IMR-90 (cell line): Measurements from ENCODE around the gene SERPINA6. TPM values are rescaled to one million over a fixed set of nuclear protein-coding genes. Genes with fewer than 3 reads are reported as not detected.

Source experiments
- ATAC-seq: fragments of 200-7000 bp; cut with Tn5 transposase; 2 replicates; pipeline ENCODE4 v1.9.1; 2020; ENCODE audit warnings: low read depth, mild to moderate bottlenecking, moderate library complexity
- BruUV-seq: library from RNA; stranded (reverse); fragments of 400-500 nt; replicated peaks from 2 replicates; lab custom pipeline; 2021; lab: Mats Ljungman, UMichigan
- CTCF ChIA-PET: fragments of 300-600 bp; formaldehyde crosslinking; extraction: SDS; loops from one replicate; lab custom pipeline; 2021; ENCODE audit warnings: antibody characterized with exemption; lab: Yijun Ruan, JAX
- POLR2A ChIA-PET: fragments of 300-600 bp; sonication (Branson Sonifier 250); formaldehyde crosslinking; loops from one replicate; lab custom pipeline; 2022; ENCODE audit warnings: antibody characterized with exemption; ENCODE audit not compliant: unreplicated experiment; lab: Charles Lee
- DNase-seq: peaks from one replicate; pipeline ENCODE4 v3.0.0; 2013
- H2AFZ ChIP-seq: replicated peaks from 2 replicates; pipeline ENCODE3; 2013; ENCODE audit warnings: low read length, mild to moderate bottlenecking; ENCODE audit not compliant: poor library complexity
- H2AK5ac ChIP-seq: 2 replicates; pipeline ENCODE4 v1.6.1; 2013; ENCODE audit warnings: low read depth, low read length, inconsistent platforms
- H2AK9ac ChIP-seq: replicated peaks from 2 replicates; pipeline ENCODE3; 2013; ENCODE audit warnings: mild to moderate bottlenecking, low read depth, low read length, moderate library complexity; ENCODE audit not compliant: poor library complexity
- H2BK120ac ChIP-seq: 2 replicates; pipeline ENCODE4 v1.6.1; 2013; ENCODE audit warnings: low read depth, low read length, inconsistent platforms
- H2BK15ac ChIP-seq: 3 replicates; pipeline ENCODE4 v1.6.1; 2013; ENCODE audit warnings: low read depth, low read length, inconsistent platforms
- H2BK20ac ChIP-seq: 2 replicates; pipeline ENCODE4 v1.6.1; 2013; ENCODE audit warnings: low read depth, mild to moderate bottlenecking, inconsistent platforms, low read length, moderate library complexity
- H2BK5ac ChIP-seq: 2 replicates; pipeline ENCODE4 v1.6.1; 2013; ENCODE audit warnings: mild to moderate bottlenecking, low read depth, low read length, inconsistent platforms; ENCODE audit not compliant: poor library complexity, severe bottlenecking
- H3K14ac ChIP-seq: replicated peaks from 2 replicates; pipeline ENCODE4 v1.6.1; 2013; ENCODE audit warnings: low read depth, low read length, inconsistent platforms
- H3K18ac ChIP-seq: 2 replicates; pipeline ENCODE4 v1.6.1; 2013; ENCODE audit warnings: low read depth, low read length, control low read depth
- H3K23ac ChIP-seq: 2 replicates; pipeline ENCODE4 v1.6.1; 2013; ENCODE audit warnings: low read depth, low read length, inconsistent platforms
- H3K27ac ChIP-seq: 2 replicates; pipeline ENCODE4 v1.5.1; 2013; ENCODE audit warnings: mild to moderate bottlenecking, control low read depth, low read length; ENCODE audit not compliant: insufficient read depth
- H3K27me3 ChIP-seq: 2 replicates; pipeline ENCODE4 v1.6.1; 2013; ENCODE audit warnings: low read length; ENCODE audit not compliant: control insufficient read depth, insufficient read depth
- H3K36me3 ChIP-seq: 2 replicates; pipeline ENCODE4 v1.6.1; 2013; ENCODE audit warnings: low read length, mixed read lengths; ENCODE audit not compliant: control insufficient read depth, insufficient read depth
- H3K4ac ChIP-seq: 2 replicates; pipeline ENCODE4 v1.6.1; 2013; ENCODE audit warnings: low read depth, low read length, inconsistent platforms
- H3K4me1 ChIP-seq: 2 replicates; pipeline ENCODE4 v1.6.1; 2013; ENCODE audit warnings: low read length, mixed read lengths; ENCODE audit not compliant: control insufficient read depth, insufficient read depth
- H3K4me2 ChIP-seq: 2 replicates; pipeline ENCODE4 v1.6.1; 2013; ENCODE audit warnings: low read depth, mild to moderate bottlenecking, control low read depth, low read length, moderate library complexity
- H3K4me3 ChIP-seq: 2 replicates; pipeline ENCODE4 v1.5.1; 2013; ENCODE audit warnings: low read depth, mild to moderate bottlenecking, control low read depth, low read length, moderate library complexity; ENCODE audit not compliant: insufficient read depth
- H3K56ac ChIP-seq: 2 replicates; pipeline ENCODE4 v1.6.1; 2013; ENCODE audit warnings: low read length, inconsistent platforms; ENCODE audit not compliant: insufficient read depth; ENCODE audit errors: extremely low read depth
- H3K79me1 ChIP-seq, 2 experiments: 2 replicates each; pipeline ENCODE4 v1.6.1; 2013; ENCODE audit warnings: low read length in 2 of 2, inconsistent platforms in 1 of 2, low read depth in 1 of 2
- H3K9ac ChIP-seq: 2 replicates; pipeline ENCODE4 v1.6.1; 2013; ENCODE audit warnings: low read depth, low read length, control low read depth
- H3K9me1 ChIP-seq: 2 replicates; pipeline ENCODE4 v1.6.1; 2013; ENCODE audit warnings: low read length, inconsistent platforms; ENCODE audit not compliant: insufficient read depth
- H3K9me3 ChIP-seq: 2 replicates; pipeline ENCODE4 v1.6.1; 2013; ENCODE audit warnings: low read length; ENCODE audit not compliant: control insufficient read depth, insufficient read depth
- H4K20me1 ChIP-seq: 2 replicates; pipeline ENCODE4 v1.6.1; 2013; ENCODE audit warnings: low read length, inconsistent platforms; ENCODE audit not compliant: insufficient read depth
- H4K5ac ChIP-seq: 2 replicates; pipeline ENCODE4 v1.6.1; 2013; ENCODE audit warnings: mild to moderate bottlenecking, low read depth, low read length, control low read depth
- H4K8ac ChIP-seq, 2 experiments: 2 replicates each; pipeline ENCODE4 v1.6.1; 2013; ENCODE audit warnings: low read depth in 2 of 2, low read length in 2 of 2, control low read depth in 1 of 2, inconsistent platforms in 1 of 2
- H4K91ac ChIP-seq: 2 replicates; pipeline ENCODE4 v1.6.1; 2013; ENCODE audit warnings: low read depth, low read length, inconsistent platforms; ENCODE audit not compliant: insufficient read depth
- CHD1 ChIP-seq: IDR thresholded peaks from 2 replicates; pipeline ENCODE4 v1.6.1; 2012; ENCODE audit warnings: low read depth, low read length, improper control_type of control experiment
- NFE2L2 ChIP-seq: fragments of 150-350 bp; IDR thresholded peaks from 2 replicates; pipeline ENCODE4 v1.6.1; 2016; ENCODE audit warnings: low read depth, mild to moderate bottlenecking, low read length
- POLR2A ChIP-seq: IDR thresholded peaks from 2 replicates; pipeline ENCODE4 v1.6.1; 2012; ENCODE audit warnings: mild to moderate bottlenecking, low read depth, low read length
- RAD21 ChIP-seq: IDR thresholded peaks from 2 replicates; pipeline ENCODE4 v1.6.1; 2012; ENCODE audit warnings: low read length, improper control_type of control experiment
- RCOR1 ChIP-seq: IDR thresholded peaks from 2 replicates; pipeline ENCODE4 v1.6.1; 2012; ENCODE audit warnings: mild to moderate bottlenecking, low read length, improper control_type of control experiment; ENCODE audit not compliant: insufficient replicate concordance
- WGBS, 2 experiments: methylation state at CpG; one replicate each; pipeline versions ENCODE4 v1.1.5 to v1.1.7; 2013; ENCODE audit warnings: missing lambda C conversion rate in 2 of 2; ENCODE audit not compliant: insufficient read length in 1 of 2; ENCODE audit errors: extremely low coverage in 2 of 2; 5-methylcytosine and 5-hydroxymethylcytosine counted together
- dilution Hi-C: fragments of 300-500 bp; cut with HindIII; formaldehyde crosslinking; loops from one replicate; pipeline ENCODE4 v1.14.3; 2018; ENCODE audit warnings: low sequenced_read_pairs; ENCODE audit not compliant: unreplicated experiment
- in situ Hi-C: fragments of 300-500 bp; cut with MboI; formaldehyde crosslinking; loops from 3 replicates; pipeline ENCODE4 v1.14.3; 2019; ENCODE audit warnings: low sequenced_read_pairs, inconsistent platforms, mixed read lengths
- intact Hi-C: fragments of 100-400 bp; cut with micrococcal nuclease; formaldehyde crosslinking; loops from 2 replicates; pipeline ENCODE4 v1.10.0; 2022
- polyA plus RNA-seq, 3 experiments: library from polyadenylated mRNA; depleted of rRNA; stranded (reverse); fragments of >200 nt; gene quantifications; 2 replicates each; pipeline ENCODE4 v1.2.3, GENCODE V29; 2012; ENCODE audit warnings: low replicate concordance in 1 of 3
- total RNA-seq: library from RNA; depleted of rRNA; stranded (reverse); fragments of >200 nt; gene quantifications from 2 replicates; pipeline ENCODE4 v1.2.3, GENCODE V29; 2012

The SERPINA6 gene
- total and polyA plus RNA-seq, 2 of the 4 experiments (the other 2 are of a cell fraction): not detected

DNA sequence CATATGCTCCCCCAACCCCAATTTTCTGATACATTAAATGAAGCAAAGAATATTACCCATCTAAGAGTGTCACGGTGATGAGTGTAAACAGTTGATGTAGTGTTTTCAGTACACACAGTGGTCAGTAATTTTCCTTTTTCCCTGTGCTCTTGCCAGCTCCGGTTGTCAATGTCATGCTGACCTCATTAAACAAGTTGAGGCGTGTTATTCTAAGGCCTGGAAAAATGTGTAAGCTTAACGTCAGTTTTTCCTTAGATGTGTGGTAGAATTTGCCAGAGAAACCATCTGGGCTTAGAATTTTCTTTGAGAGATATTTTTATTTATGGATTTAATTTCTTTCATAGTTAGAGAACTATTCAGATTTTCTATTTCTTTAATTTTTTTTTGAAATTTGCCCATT, 11.7 kb upstream of the SERPINA6 start:
- no CpG with 5 or more reads among the region's 4 CpGs for WGBS, 2 experiments
- no peak overlapping the region for H4K5ac ChIP-seq
- H2AK5ac ChIP-seq: no peak overlapping the region
- H3K4ac ChIP-seq: no peak overlapping the region
- H3K27ac ChIP-seq: no peak overlapping the region
- H3K4me2 ChIP-seq: no peak overlapping the region
- no peak overlapping the region for H2BK120ac ChIP-seq
- intact Hi-C loops (no loop called here), in situ Hi-C loops (no loop called here), dilution Hi-C loops (no loop called here)
- ATAC-seq: no peak
- no peaks in the 10 kb centered on the region for H3K9me3 ChIP-seq
- TF ChIP-seq RAD21 (no peak), POLR2A (no peak), CHD1 (no peak), NFE2L2 (no peak), RCOR1 (no peak)
- BruUV-seq: no TSS peak
- H3K27me3 ChIP-seq: no peaks in the 10 kb centered on the region
- H3K4me3 ChIP-seq: no peak overlapping the region
- no peak overlapping the region for H3K9ac ChIP-seq
- H3K4me1 ChIP-seq: no peaks in the 10 kb centered on the region
- H3K9me1 ChIP-seq: no peaks in the 10 kb centered on the region
- no peaks in the 10 kb centered on the region for H3K79me1 ChIP-seq
- no peak overlapping the region for H4K91ac ChIP-seq
- no peak for DNase-seq
- no peak overlapping the region for H2BK5ac ChIP-seq
- H2BK20ac ChIP-seq: no peak overlapping the region
- no peaks in the 10 kb centered on the region for H4K20me1 ChIP-seq
- no peak overlapping the region for H2BK15ac ChIP-seq
- no peak overlapping the region for H3K23ac ChIP-seq
- H3K18ac ChIP-seq: no peak overlapping the region
- H3K36me3 ChIP-seq: no peaks in the 10 kb centered on the region
- ChIA-PET CTCF (interaction anchor here (0.7 kb wide), 1 partner anchor 154 kb away, joined by 3 read pairs; no protein-coding TSS in a partner anchor), POLR2A (no interaction called here)
- no peak overlapping the region for H3K14ac ChIP-seq
- no peak overlapping the region for H2AFZ ChIP-seq
- H4K8ac ChIP-seq: no peak overlapping the region
- no peak overlapping the region for H3K56ac ChIP-seq
- no peak overlapping the region for H2AK9ac ChIP-seq
